ENCODE data around the gene P2RY14. TPM values are rescaled to one million over a fixed set of nuclear protein-coding genes. Genes with fewer than 3 reads are reported as not detected.

Gene P2RY14
- total RNA-seq, 1 donor from 2014 or later = not detected

- no peaks in the 10 kb centered on the region for H3K27me3 Mint-ChIP-seq (ENCODE audit: unreplicated experiment)
- no peak for DNase-seq (ENCODE audit: extremely low spot score, unreplicated experiment)
- H3K4me3 Mint-ChIP-seq (ENCODE audit: unreplicated experiment) = no peak overlapping the region
- TF ChIP-seq CTCF (IDR thresholded peaks at IDR 0.05) = no peak
- H3K9me3 Mint-ChIP-seq (ENCODE audit: unreplicated experiment) = peaks cover 4% of the 10 kb centered on the region
- H3K4me1 Mint-ChIP-seq (ENCODE audit: unreplicated experiment) = no peaks in the 10 kb centered on the region
- H3K36me3 Mint-ChIP-seq (ENCODE audit: unreplicated experiment) = no peaks in the 10 kb centered on the region
- H3K27ac Mint-ChIP-seq (ENCODE audit: unreplicated experiment) = no peak overlapping the region
These were observed 61.4 kb downstream of the P2RY14 start for GRCh38 chr3:151216641-151217607.

GRCh38 chr3:151214459-151214858 is 63.9 kb downstream of the P2RY14 start:
- no peaks in the 10 kb centered on the region for H3K9me3 Mint-ChIP-seq (ENCODE audit: unreplicated experiment)
- peaks cover 4% of the 10 kb centered on the region for H3K4me1 Mint-ChIP-seq (ENCODE audit: unreplicated experiment)

GRCh38 chr3:151213881-151214280 is 64.5 kb downstream of the P2RY14 start:
- H3K27ac Mint-ChIP-seq (ENCODE audit: unreplicated experiment) = no peak overlapping the region
- peaks cover 4% of the 10 kb centered on the region for H3K4me1 Mint-ChIP-seq (ENCODE audit: unreplicated experiment)
- H3K27me3 Mint-ChIP-seq (ENCODE audit: unreplicated experiment) = no peaks in the 10 kb centered on the region
- no peaks in the 10 kb centered on the region for H3K9me3 Mint-ChIP-seq (ENCODE audit: unreplicated experiment)
- no peak for TF ChIP-seq CTCF (IDR thresholded peaks at IDR 0.05)
- no peak overlapping the region for H3K4me3 Mint-ChIP-seq (ENCODE audit: unreplicated experiment)
- no peaks in the 10 kb centered on the region for H3K36me3 Mint-ChIP-seq (ENCODE audit: unreplicated experiment)
- DNase-seq (ENCODE audit: extremely low spot score, unreplicated experiment) = no peak

More at GRCh38 chr3:151214459-151214858, 63.9 kb downstream of the P2RY14 start:
- Mint-ChIP-seq H3K36me3 (ENCODE audit: unreplicated experiment) (no peaks in the 10 kb centered on the region), H3K27ac (ENCODE audit: unreplicated experiment) (no peak overlapping the region), H3K27me3 (ENCODE audit: unreplicated experiment) (no peaks in the 10 kb centered on the region), H3K4me3 (ENCODE audit: unreplicated experiment) (no peak overlapping the region)
- no peak for TF ChIP-seq CTCF (IDR thresholded peaks at IDR 0.05)
- DNase-seq (ENCODE audit: extremely low spot score, unreplicated experiment) = no peak

GRCh38 chr3:151213151-151213550 is 65.2 kb downstream of the P2RY14 start:
- no peak for TF ChIP-seq CTCF (IDR thresholded peaks at IDR 0.05)
- no peak for DNase-seq (ENCODE audit: extremely low spot score, unreplicated experiment)
- Mint-ChIP-seq H3K27me3 (ENCODE audit: unreplicated experiment) (no peaks in the 10 kb centered on the region), H3K4me3 (ENCODE audit: unreplicated experiment) (no peak overlapping the region), H3K4me1 (ENCODE audit: unreplicated experiment) (peaks cover 4% of the 10 kb centered on the region), H3K36me3 (ENCODE audit: unreplicated experiment) (no peaks in the 10 kb centered on the region), H3K27ac (ENCODE audit: unreplicated experiment) (no peak overlapping the region), H3K9me3 (ENCODE audit: unreplicated experiment) (no peaks in the 10 kb centered on the region)

- peak; percentile 10 for TF ChIP-seq CTCF (IDR thresholded peaks at IDR 0.05)
- no peak overlapping the region for H3K27ac Mint-ChIP-seq (ENCODE audit: unreplicated experiment)
- no peaks in the 10 kb centered on the region for H3K36me3 Mint-ChIP-seq (ENCODE audit: unreplicated experiment)
- H3K4me1 Mint-ChIP-seq (ENCODE audit: unreplicated experiment) = peaks cover 4% of the 10 kb centered on the region
- no peak for DNase-seq (ENCODE audit: extremely low spot score, unreplicated experiment)
- H3K4me3 Mint-ChIP-seq (ENCODE audit: unreplicated experiment) = no peak overlapping the region
- no peaks in the 10 kb centered on the region for H3K9me3 Mint-ChIP-seq (ENCODE audit: unreplicated experiment)
- no peaks in the 10 kb centered on the region for H3K27me3 Mint-ChIP-seq (ENCODE audit: unreplicated experiment)
These were observed 67.5 kb downstream of the P2RY14 start for GRCh38 chr3:151210676-151211381.

Measured in osteocyte (in vitro differentiated cells).